ENCODE data around the gene ZNF618.

The ZNF618 gene

GRCh38 chr9:113934829-113935676 is 58.9 kb downstream of the ZNF618 start:
- no peak for DNase-seq

- DNase-seq, result no peak
These were observed 59.7 kb downstream of the ZNF618 start for GRCh38 chr9:113935677-113936380.

DNA sequence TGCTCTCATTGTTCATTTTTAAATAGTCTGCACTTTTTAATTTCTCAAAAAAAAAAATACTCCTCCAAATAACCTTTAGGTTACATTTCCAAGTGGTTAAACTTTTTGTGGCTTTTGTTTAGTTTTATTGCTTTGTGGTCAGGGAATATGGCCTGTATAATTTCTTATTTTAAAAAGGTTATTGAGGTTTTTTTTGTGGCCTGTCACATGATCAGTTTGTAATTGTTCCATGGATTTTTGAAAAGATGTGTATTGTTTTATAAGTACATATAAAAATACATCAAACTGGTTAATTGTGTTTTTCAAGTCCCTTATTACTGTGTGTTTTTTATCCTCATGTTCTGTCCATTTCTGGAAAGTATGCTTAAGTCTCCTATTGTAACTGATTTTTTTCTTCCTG is 64.0 kb downstream of the ZNF618 start:
- no peak for DNase-seq

DNA sequence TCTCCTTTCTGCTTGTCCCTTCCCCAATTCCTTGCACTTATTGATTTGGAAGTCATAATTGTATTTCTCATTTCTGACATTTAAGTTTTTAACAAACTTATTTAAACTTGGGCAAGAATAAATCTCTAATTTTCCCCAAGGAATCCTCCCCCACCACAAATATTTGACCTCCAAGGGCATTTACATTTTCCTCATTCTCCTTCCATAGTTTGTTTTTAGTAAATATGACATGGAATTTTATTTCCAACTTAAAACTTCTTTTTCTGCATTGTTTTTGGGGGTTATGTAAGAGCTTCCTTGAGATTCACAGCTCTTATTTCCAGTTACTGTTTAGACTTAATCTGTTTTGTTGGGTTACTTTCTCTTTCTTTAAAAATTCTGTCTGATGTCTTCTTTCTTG is 64.9 kb downstream of the ZNF618 start:
- DNase-seq, result no peak

DNA sequence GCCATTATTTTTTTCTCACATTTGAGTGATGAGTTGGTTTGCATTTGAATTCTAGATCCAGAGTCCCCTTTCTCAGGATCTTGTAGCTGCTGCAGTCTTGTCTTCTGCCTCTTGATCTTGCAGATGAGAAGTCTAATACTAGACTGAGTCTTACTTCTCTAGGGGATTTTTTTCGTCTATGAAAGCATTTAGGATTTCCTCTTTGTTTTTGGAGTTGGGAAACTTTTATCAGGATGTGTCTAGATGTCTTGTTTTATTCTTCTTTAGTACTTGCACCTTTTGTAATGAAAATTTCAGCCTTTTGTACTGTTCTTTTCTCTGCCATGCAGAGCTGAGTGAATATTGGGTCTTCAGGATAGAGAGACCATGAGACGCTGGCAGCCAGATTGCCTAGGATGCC is 65.4 kb downstream of the ZNF618 start:
- DNase-seq, result no peak

DNA sequence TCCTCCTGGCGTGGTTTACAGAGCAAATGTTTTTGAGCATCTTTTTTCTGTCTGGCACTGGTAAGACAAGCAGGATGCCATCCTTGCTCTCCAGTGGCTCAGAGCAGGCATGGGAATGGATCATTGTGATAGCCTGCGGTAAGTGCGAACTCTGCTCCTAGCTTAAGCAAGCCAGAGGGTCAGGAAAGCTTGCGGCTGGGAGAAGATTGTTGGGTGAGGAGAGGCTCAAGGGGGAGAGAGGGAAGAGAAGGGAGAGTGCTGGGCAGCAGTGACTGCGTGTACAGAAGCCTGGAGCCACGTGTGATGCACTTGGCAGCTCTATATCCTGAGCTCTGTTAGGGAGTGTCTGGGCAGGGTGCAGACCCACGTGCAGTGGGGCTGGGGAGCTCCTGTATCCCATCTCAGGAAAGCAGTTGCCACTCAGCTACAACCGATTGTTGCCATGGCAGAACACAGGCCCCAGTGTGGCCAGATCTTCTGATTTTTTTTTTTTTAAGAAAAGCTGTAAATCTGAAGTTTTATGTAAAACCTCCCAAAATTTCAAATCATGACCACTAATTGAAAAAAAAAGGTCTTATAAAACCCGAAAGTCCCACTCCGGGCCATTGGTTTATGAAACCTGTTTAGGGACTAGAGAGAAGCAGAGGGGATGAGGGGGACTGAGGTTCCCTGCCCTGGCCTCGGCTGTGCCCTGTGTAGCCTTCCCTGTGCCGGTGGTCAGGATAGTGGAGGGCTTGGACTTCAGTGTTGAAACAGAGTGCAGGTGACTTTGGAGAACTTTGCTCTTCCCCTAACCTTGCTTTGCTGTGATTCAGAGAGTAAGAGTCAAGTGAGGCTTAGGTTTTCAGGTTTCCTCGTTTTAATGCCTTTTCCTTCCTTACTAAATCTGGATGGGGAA is 67.3 kb downstream of the ZNF618 start:
- DNase-seq, result no peak

DNA sequence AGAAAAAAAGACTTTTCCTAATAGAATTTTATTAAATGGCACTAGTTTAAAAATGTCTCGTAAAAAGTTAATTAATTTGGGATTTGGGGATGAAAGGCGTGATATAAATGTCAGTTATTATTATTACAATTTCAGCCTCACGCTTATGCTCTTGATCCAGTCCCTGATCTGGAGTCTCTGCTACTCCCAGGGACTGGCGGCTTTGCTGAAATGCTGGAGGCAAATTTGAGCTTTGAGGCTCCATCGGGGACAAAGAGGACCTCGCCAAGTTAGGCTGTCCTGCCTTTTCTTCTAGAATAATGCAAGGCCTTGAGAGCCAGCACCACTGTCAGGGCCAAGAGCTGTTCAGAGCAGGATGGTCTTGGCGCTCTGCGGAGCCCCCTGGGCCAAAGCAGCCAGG is 69.7 kb downstream of the ZNF618 start:
- no peak for DNase-seq

GRCh38 chr9:113946496-113947115 is 70.5 kb downstream of the ZNF618 start:
- no peak for DNase-seq

DNA sequence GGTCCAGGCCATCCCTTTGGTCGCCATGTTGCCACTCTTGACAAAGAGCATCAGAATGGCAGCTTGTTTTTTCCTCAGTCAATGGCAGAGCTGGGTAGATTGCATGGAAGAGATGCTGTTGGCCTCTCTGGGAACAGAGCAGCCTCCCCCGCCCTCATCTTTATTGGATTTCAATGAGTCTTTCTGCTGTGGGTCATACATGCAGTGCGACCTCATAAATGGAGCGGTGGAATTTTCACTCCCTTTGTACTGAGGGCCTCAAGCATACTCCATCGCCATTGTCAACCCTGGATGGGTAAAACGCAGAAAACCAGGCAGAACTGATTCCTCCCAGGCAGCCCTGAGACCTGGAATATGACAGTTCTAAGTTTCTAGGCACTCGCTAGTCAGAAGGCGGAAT is 71.8 kb downstream of the ZNF618 start:
- DNase-seq, result no peak

DNA sequence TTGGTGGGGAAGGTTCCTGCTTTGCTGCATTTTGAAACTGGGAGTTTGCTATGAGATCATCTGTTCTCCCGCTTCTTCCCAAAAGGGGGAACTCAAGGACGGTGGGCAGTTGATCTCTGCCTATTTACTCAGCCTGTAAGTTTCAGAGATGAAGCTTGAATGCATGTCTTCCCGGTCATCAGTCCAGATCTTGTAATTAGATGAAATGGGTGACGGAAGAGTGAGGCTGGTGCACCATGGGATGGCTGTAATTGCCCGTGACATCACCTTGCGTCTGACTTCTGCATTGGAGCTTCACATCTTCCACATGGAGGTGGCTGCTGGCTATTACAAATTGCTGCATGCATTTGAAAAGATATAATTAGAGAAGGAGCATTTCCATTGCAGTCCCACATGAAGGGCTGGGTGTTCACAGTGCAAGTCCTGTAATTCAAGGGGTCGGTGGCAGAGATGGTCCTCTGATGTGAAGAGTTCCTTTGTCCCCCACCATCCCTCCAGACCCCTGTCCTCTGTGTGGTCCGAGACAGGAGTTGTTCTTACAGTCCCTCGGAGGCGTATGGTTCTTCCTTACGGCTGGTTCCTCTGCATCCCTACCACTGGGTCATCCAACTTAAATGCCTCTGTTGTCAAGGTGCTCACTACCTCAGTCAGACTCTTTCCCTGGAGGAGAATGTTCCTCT is 72.9 kb downstream of the ZNF618 start:
- no peak for DNase-seq

- DNase-seq, result no peak
These were observed 73.5 kb downstream of the ZNF618 start for GRCh38 chr9:113949571-113950078.

DNA sequence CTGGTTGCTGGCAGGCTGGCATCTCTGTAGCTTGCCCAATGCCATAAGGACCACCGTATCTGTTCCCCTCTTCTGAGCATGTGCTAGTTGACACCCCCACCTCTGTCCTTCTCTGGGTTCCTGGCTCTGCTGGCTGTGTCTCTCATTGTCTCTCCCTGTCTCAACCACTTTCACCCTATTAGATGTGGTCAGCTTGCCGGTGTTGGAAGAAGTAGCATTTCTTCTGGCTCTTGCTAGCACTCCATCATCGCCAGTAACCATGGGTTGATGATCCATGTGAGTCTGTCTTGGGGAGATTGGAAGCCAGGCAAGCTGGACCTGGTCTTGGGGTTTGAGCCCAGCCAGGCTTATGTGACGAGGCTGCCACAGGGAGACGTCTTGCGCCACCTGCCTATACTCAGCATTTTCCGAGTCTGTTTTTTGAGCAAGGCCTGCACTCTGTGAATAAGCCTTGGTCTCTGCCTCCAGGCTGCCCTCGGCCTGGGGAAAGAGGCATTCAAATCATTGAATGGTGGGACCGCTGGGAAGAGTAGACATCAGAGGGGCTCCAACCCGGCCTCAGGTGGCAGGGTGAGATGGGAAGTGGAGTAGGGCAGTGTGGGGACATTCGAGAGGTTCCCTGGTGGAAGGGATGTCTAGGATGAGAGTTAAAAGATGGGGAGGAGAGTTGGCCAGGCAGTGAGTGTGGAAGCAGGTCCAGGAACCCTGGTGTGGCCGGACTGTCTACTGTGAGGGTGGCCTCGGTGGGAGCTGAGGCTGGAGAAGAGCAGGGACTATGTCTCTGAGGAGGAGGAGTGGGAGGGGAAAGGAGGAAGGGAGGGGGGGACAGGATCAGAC is 74.3 kb downstream of the ZNF618 start:
- DNase-seq, result no peak

GRCh38 chr9:113951032-113951372 is 74.9 kb downstream of the ZNF618 start:
- DNase-seq, result no peak

GRCh38 chr9:113952676-113953075 is 76.6 kb downstream of the ZNF618 start:
- DNase-seq, result no peak

- no peak for DNase-seq
These were observed 77.4 kb downstream of the ZNF618 start for GRCh38 chr9:113953531-113953930.

GRCh38 chr9:113954591-113954990 is 78.5 kb downstream of the ZNF618 start:
- no peak for DNase-seq

DNA sequence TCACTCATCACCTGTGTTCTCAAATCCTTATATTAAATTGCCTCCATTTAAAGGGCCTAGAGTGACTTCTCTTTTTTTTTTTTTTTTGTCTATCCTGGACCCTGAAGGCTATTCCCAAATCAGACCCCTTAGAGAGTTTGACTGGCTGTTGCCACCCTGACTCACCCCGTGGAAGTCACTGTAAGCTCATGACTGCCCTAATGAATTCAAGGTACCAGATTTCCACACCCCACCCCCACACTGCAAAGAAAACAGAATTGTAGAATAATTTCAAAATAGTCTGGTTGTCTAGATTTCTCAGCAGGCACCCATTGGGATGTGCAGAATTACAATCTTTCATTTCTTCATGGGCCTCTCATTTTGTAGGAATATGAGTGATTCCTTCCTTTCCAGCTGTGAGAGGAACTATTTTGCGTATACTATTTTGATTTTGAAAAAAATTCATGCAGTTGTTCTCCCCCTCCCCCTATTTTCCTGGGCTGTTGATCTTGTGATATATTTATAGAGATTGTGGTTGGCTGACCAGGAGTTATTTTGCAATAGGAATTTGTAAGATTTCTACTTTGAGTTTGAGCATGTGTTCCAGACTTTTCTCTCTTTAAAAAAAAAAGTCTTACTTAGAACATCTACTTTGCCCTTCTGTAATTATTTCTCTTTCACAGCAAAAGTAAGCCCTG is 79.1 kb downstream of the ZNF618 start:
- no peak for DNase-seq

GRCh38 chr9:113956901-113957300 is 80.8 kb downstream of the ZNF618 start:
- DNase-seq, result no peak

- no peak for DNase-seq
These were observed 81.2 kb downstream of the ZNF618 start for GRCh38 chr9:113957351-113957750.

- no peak for DNase-seq
These were observed 81.8 kb downstream of the ZNF618 start for GRCh38 chr9:113957821-113958341.
